Measurements from ENCODE around the gene SEMA5A.

The SEMA5A gene

GRCh38 chr5:9071074-9071473, 474.8 kb downstream of the SEMA5A start:
- H3K9ac ChIP-seq (ENCODE audit: insufficient read length, low read depth): no peak overlapping the region
- no peaks in the 10 kb centered on the region for H3K4me1 ChIP-seq (ENCODE audit: insufficient read depth, insufficient read length)
- TF ChIP-seq ZNF274 (IDR thresholded peaks at IDR 0.05; ENCODE audit: low read depth, low read length): no peak
- TF ChIP-seq YY1 (IDR thresholded peaks at IDR 0.05; ENCODE audit: insufficient read depth, insufficient read length): no peak
- TF ChIP-seq SUZ12 (IDR thresholded peaks at IDR 0.05; ENCODE audit: extremely low read depth, insufficient read depth, insufficient read length): no peak
- H3K9me3 ChIP-seq (ENCODE audit: insufficient read depth, low read length): no peaks in the 10 kb centered on the region
- H3K36me3 ChIP-seq (ENCODE audit: insufficient read depth, insufficient read length, low read length): no peaks in the 10 kb centered on the region
- no peak overlapping the region for H3K4me3 ChIP-seq (ENCODE audit: insufficient read length, low read depth)
- DNase-seq (ENCODE audit: low read depth, low spot score): no peak
- H3K27me3 ChIP-seq (ENCODE audit: insufficient read depth, insufficient read length): no peaks in the 10 kb centered on the region

DNA sequence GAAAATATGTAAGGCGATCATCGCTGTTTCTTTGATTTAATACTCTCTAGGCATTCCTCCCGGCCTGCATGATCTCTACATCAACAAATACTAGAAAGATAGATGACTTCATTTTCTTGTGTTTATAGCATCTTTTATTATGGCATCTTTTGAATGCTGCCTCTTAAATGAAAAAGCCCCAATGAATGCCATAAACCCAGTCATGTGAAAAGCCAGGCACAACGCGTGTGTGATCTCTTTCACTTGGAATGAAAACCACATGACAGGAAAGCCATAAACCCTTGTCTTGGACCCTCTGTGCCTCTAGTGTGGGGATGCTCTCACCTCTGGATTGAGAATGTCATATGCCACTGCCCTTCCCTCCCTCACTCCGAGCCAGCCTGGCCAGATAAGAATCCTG, 476.2 kb downstream of the SEMA5A start:
- no peak overlapping the region for H3K9ac ChIP-seq (ENCODE audit: insufficient read length, low read depth)
- H3K4me3 ChIP-seq (ENCODE audit: insufficient read length, low read depth): no peak overlapping the region
- H3K9me3 ChIP-seq (ENCODE audit: insufficient read depth, low read length): no peaks in the 10 kb centered on the region
- no peaks in the 10 kb centered on the region for H3K4me1 ChIP-seq (ENCODE audit: insufficient read depth, insufficient read length)
- H3K27me3 ChIP-seq (ENCODE audit: insufficient read depth, insufficient read length): no peaks in the 10 kb centered on the region
- no peak for TF ChIP-seq SUZ12 (IDR thresholded peaks at IDR 0.05; ENCODE audit: extremely low read depth, insufficient read depth, insufficient read length)
- DNase-seq (ENCODE audit: low read depth, low spot score): no peak
- H3K36me3 ChIP-seq (ENCODE audit: insufficient read depth, insufficient read length, low read length): no peaks in the 10 kb centered on the region

- Histone ChIP-seq H3K9ac (ENCODE audit: insufficient read length, low read depth) (no peak overlapping the region), H3K27me3 (ENCODE audit: insufficient read depth, insufficient read length) (no peaks in the 10 kb centered on the region), H3K9me3 (ENCODE audit: insufficient read depth, low read length) (no peaks in the 10 kb centered on the region), H3K4me3 (ENCODE audit: insufficient read length, low read depth) (no peak overlapping the region), H3K36me3 (ENCODE audit: insufficient read depth, insufficient read length, low read length) (no peaks in the 10 kb centered on the region), H3K4me1 (ENCODE audit: insufficient read depth, insufficient read length) (no peaks in the 10 kb centered on the region)
- no peak for DNase-seq (ENCODE audit: low read depth, low spot score)
- TF ChIP-seq SUZ12 (IDR thresholded peaks at IDR 0.05; ENCODE audit: extremely low read depth, insufficient read depth, insufficient read length) (no peak), ZNF274 (IDR thresholded peaks at IDR 0.05; ENCODE audit: low read depth, low read length) (no peak), YY1 (IDR thresholded peaks at IDR 0.05; ENCODE audit: insufficient read depth, insufficient read length) (no peak)
Observed at GRCh38 chr5:9067154-9067553, 478.7 kb downstream of the SEMA5A start.

- H3K4me3 ChIP-seq (ENCODE audit: insufficient read length, low read depth): no peak overlapping the region
- TF ChIP-seq SUZ12 (IDR thresholded peaks at IDR 0.05; ENCODE audit: extremely low read depth, insufficient read depth, insufficient read length) (no peak), ZNF274 (IDR thresholded peaks at IDR 0.05; ENCODE audit: low read depth, low read length) (no peak), YY1 (IDR thresholded peaks at IDR 0.05; ENCODE audit: insufficient read depth, insufficient read length) (no peak)
- H3K36me3 ChIP-seq (ENCODE audit: insufficient read depth, insufficient read length, low read length): no peaks in the 10 kb centered on the region
- H3K9ac ChIP-seq (ENCODE audit: insufficient read length, low read depth): no peak overlapping the region
- no peaks in the 10 kb centered on the region for H3K27me3 ChIP-seq (ENCODE audit: insufficient read depth, insufficient read length)
- H3K4me1 ChIP-seq (ENCODE audit: insufficient read depth, insufficient read length): no peaks in the 10 kb centered on the region
- no peaks in the 10 kb centered on the region for H3K9me3 ChIP-seq (ENCODE audit: insufficient read depth, low read length)
- DNase-seq (ENCODE audit: low read depth, low spot score): no peak
Observed at GRCh38 chr5:9066349-9066748, 479.5 kb downstream of the SEMA5A start.

- no peak for DNase-seq (ENCODE audit: low read depth, low spot score)
- TF ChIP-seq YY1 (IDR thresholded peaks at IDR 0.05; ENCODE audit: insufficient read depth, insufficient read length) (no peak), ZNF274 (IDR thresholded peaks at IDR 0.05; ENCODE audit: low read depth, low read length) (no peak)
- H3K4me1 ChIP-seq (ENCODE audit: insufficient read depth, insufficient read length): no peaks in the 10 kb centered on the region
- H3K9me3 ChIP-seq (ENCODE audit: insufficient read depth, low read length): no peaks in the 10 kb centered on the region
- no peaks in the 10 kb centered on the region for H3K27me3 ChIP-seq (ENCODE audit: insufficient read depth, insufficient read length)
- no peak overlapping the region for H3K9ac ChIP-seq (ENCODE audit: insufficient read length, low read depth)
- no peak overlapping the region for H3K4me3 ChIP-seq (ENCODE audit: insufficient read length, low read depth)
- H3K36me3 ChIP-seq (ENCODE audit: insufficient read depth, insufficient read length, low read length): no peaks in the 10 kb centered on the region
Observed at GRCh38 chr5:9063615-9064245, 482.1 kb downstream of the SEMA5A start.

- no peak for DNase-seq (ENCODE audit: low read depth, low spot score)
- Histone ChIP-seq H3K4me1 (ENCODE audit: insufficient read depth, insufficient read length) (no peaks in the 10 kb centered on the region), H3K27me3 (ENCODE audit: insufficient read depth, insufficient read length) (no peaks in the 10 kb centered on the region), H3K9ac (ENCODE audit: insufficient read length, low read depth) (no peak overlapping the region), H3K4me3 (ENCODE audit: insufficient read length, low read depth) (no peak overlapping the region), H3K9me3 (ENCODE audit: insufficient read depth, low read length) (no peaks in the 10 kb centered on the region), H3K36me3 (ENCODE audit: insufficient read depth, insufficient read length, low read length) (no peaks in the 10 kb centered on the region)
- TF ChIP-seq SUZ12 (IDR thresholded peaks at IDR 0.05; ENCODE audit: extremely low read depth, insufficient read depth, insufficient read length): no peak
- TF ChIP-seq YY1 (IDR thresholded peaks at IDR 0.05; ENCODE audit: insufficient read depth, insufficient read length): no peak
- TF ChIP-seq ZNF274 (IDR thresholded peaks at IDR 0.05; ENCODE audit: low read depth, low read length): no peak
Observed at GRCh38 chr5:9062873-9063272, 483.0 kb downstream of the SEMA5A start.

DNA sequence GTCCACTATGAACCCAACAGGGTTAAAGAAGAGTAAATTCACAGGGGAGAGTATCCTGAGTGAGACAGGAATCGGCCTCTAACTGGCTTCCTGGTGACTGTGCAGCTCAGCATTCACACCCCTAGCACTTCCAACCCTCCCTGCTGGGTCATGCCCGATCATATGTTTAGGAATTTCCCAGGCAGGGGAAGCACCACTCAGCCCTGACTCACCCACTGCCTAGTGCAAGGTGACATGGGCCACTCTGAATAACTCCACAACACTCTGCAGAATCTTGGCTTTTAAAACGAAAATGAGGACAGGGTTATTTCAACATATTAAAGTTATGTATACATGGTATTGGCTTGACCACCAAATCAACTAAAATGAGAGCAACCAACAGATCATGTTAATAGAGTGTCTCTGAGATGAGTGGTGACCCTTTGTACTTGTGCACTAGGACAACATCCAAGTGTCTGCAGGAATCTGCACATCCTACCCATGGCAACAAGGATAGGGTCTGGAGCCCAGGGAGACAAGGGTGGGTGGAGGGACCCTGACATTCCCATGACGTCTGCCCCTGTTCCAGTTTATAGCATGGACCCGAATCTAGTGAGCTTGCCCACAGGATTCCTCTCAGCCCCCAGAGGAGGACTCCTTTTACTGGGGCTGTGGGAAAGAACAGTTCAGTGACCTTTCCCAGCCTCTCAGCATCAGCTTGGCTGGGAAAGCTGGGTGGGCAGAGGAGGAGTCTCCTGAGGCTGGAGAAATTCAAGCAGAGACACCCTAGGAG, 485.8 kb downstream of the SEMA5A start:
- no peak for DNase-seq (ENCODE audit: low read depth, low spot score)
- H3K9ac ChIP-seq (ENCODE audit: insufficient read length, low read depth): no peak overlapping the region
- H3K4me3 ChIP-seq (ENCODE audit: insufficient read length, low read depth): no peak overlapping the region
- no peaks in the 10 kb centered on the region for H3K27me3 ChIP-seq (ENCODE audit: insufficient read depth, insufficient read length)
- H3K36me3 ChIP-seq (ENCODE audit: insufficient read depth, insufficient read length, low read length): no peaks in the 10 kb centered on the region
- H3K4me1 ChIP-seq (ENCODE audit: insufficient read depth, insufficient read length): no peaks in the 10 kb centered on the region
- no peaks in the 10 kb centered on the region for H3K9me3 ChIP-seq (ENCODE audit: insufficient read depth, low read length)
- TF ChIP-seq SUZ12 (IDR thresholded peaks at IDR 0.05; ENCODE audit: extremely low read depth, insufficient read depth, insufficient read length) (no peak), YY1 (IDR thresholded peaks at IDR 0.05; ENCODE audit: insufficient read depth, insufficient read length) (no peak), ZNF274 (IDR thresholded peaks at IDR 0.05; ENCODE audit: low read depth, low read length) (no peak)

Data from NT2/D1 (cell line).